CD4-positive, alpha-beta T cell (primary cell): ENCODE data around the gene ATP1A4. TPM values are rescaled to one million over a fixed set of nuclear protein-coding genes. Genes with fewer than 3 reads are reported as not detected.
"Not testable (repeated sequence)": the region's sequence is repeated elsewhere in the genome, so short reads cannot be mapped to it uniquely, and the experiment has no call there.

Experiments used
- ATAC-seq: fragments of 200-7000 bp; cut with Tn5 transposase; one replicate; pipeline ENCODE4 v1.10.0; 2022; ENCODE audit warnings: mild to moderate bottlenecking; ENCODE audit not compliant: poor library complexity
- CTCF ChIA-PET: fragments of 350-600 bp; sonication (Branson Sonifier 250); formaldehyde crosslinking; loops from one replicate; lab custom pipeline; 2021; ENCODE audit warnings: antibody characterized with exemption, inconsistent platforms; lab: Charles Lee
- POLR2A ChIA-PET: fragments of 350-600 bp; sonication (Branson Sonifier 250); formaldehyde crosslinking; loops from one replicate; lab custom pipeline; 2021; ENCODE audit warnings: antibody characterized with exemption, inconsistent platforms; lab: Charles Lee
- DNase-seq, 14 experiments: peaks; one replicate each; pipeline ENCODE4 v3.0.0-alpha.2; 2013 to 2020; ENCODE audit warnings: mixed read lengths in 2 of 14
- H3K27ac ChIP-seq, 2 donors: one replicate each; pipeline versions ENCODE4 v1.5.1 to v1.7.0; 2013; ENCODE audit warnings: low read length in 2 of 2, low read depth in 1 of 2, mild to moderate bottlenecking in 1 of 2
- H3K27me3 ChIP-seq, 2 experiments: 1 replicate in 1 of 2; 2 replicates in 1 of 2; pipeline versions ENCODE4 v1.6.1 to v1.7.0; 2013; ENCODE audit warnings: low read length in 2 of 2, control low read depth in 1 of 2, mild to moderate bottlenecking in 1 of 2, moderate library complexity in 1 of 2; ENCODE audit not compliant: insufficient read depth in 2 of 2, control insufficient read depth in 1 of 2
- H3K36me3 ChIP-seq: one replicate; pipeline ENCODE4 v1.6.1; 2013; ENCODE audit warnings: low read length, control low read depth; ENCODE audit not compliant: insufficient read depth
- H3K4me1 ChIP-seq: one replicate; pipeline ENCODE4 v1.6.1; 2013; ENCODE audit warnings: low read length, control low read depth; ENCODE audit not compliant: insufficient read depth
- H3K4me3 ChIP-seq: one replicate; pipeline ENCODE4 v1.5.1; 2013; ENCODE audit warnings: mild to moderate bottlenecking, low read length, moderate library complexity
- H3K9me3 ChIP-seq, 2 experiments: 1 replicate in 1 of 2; 2 replicates in 1 of 2; pipeline versions ENCODE4 v1.6.1 to v1.7.0; 2013; ENCODE audit warnings: low read length in 2 of 2, mild to moderate bottlenecking in 2 of 2, control low read depth in 1 of 2, moderate library complexity in 1 of 2; ENCODE audit not compliant: control insufficient read depth in 1 of 2, insufficient read depth in 1 of 2
- H3K27ac Mint-ChIP-seq: one replicate; pipeline ENCODE4 v1.8.0; 2020; ENCODE audit warnings: mixed read lengths
- H3K27me3 Mint-ChIP-seq: one replicate; pipeline ENCODE4 v1.8.0; 2021; ENCODE audit warnings: mixed read lengths
- H3K36me3 Mint-ChIP-seq: one replicate; pipeline ENCODE4 v1.8.0; 2021; ENCODE audit warnings: low read depth, mixed read lengths
- H3K4me1 Mint-ChIP-seq: one replicate; pipeline ENCODE4 v1.8.0; 2021; ENCODE audit warnings: low read depth, mixed read lengths
- H3K4me3 Mint-ChIP-seq: one replicate; pipeline ENCODE4 v1.8.0; 2020; ENCODE audit warnings: mild to moderate bottlenecking, mixed read lengths
- H3K9me3 Mint-ChIP-seq: one replicate; pipeline ENCODE4 v1.8.0; 2020; ENCODE audit warnings: mixed read lengths
- intact Hi-C, 2 experiments: fragments of 100-400 bp; cut with DNase I in 1 of 2; cut with micrococcal nuclease in 1 of 2; formaldehyde crosslinking; loops; one replicate each; pipeline versions ENCODE4 v1.15.1 to v1.9.0; 2023 to 2025; cut with DNase I, micrococcal nuclease
- total RNA-seq, 174 experiments: library from RNA in 2 of 174; stranded (reverse) in 2 of 174; gene quantifications; one replicate each; pipeline ENCODE4 v1.2.3 and lab custom pipeline; 2021 to 2026
- TF ChIP-seq, protein P1 (sequence below): fragments of 200-600 bp; IDR thresholded peaks from one replicate; pipeline ENCODE4 v1.8.0; 2022; ENCODE audit warnings: antibody characterized with exemption, mild to moderate bottlenecking

Gene ATP1A4
- total RNA-seq, 2 experiments from 2014 or later = 0.22 TPM; not detected in 1

DNA sequence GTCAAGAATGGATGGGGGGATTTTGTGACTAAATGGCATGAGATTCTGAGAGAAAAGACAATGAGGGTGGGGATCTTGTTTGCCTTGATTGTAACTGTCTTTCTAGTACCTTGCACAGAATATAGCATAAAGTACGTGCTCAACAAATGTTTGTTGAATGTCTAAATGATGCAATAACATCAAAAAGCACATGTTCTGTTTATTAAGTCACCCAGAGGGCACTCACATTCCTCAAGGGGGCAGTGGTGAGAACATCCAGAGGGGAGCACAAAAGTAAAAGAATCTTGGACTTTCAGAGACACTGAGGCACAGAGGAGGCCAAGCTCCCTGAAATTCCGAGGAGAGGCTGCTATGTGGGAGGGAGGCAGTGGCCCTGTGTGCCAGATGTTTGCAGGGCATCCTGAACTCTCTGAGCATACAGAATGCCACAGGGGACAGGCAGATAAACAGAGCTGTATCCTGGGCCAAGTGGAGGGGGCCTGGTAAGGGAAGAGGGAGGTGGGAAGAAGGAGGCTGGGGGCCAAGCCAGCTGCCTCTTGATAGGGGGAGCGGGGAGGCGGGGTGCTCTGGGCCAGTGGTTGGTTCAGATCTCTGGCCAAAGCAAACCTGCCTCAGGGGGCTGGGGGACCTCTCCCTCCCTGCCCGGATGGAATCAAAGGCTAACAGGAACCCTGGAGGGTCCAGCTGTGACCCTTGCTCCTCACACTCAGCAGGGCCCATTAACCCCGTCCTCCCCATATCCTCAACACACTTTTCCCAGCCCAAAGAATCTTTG lies 42.3 kb upstream of the ATP1A4 start:
- DNase-seq (peak in 6 of 14 experiments; percentile 24 to 68 (median 41)), ATAC-seq (peak; percentile 44)
- Mint-ChIP-seq H3K9me3 (no peaks in the 10 kb centered on the region), H3K27me3 (peaks cover 5% of the 10 kb centered on the region), H3K27ac (no peak overlapping the region), H3K36me3 (no peaks in the 10 kb centered on the region), H3K4me1 (no peaks in the 10 kb centered on the region), H3K4me3 (no peak overlapping the region)
- no peaks in the 10 kb centered on the region for H3K9me3 ChIP-seq
- no peak overlapping the region for H3K4me3 ChIP-seq
- ChIA-PET CTCF (interaction anchor here (1.4 to 2.0 kb wide), 2 partner anchors 23 to 143 kb away, joined by 5 to 8 read pairs; no protein-coding TSS in a partner anchor), POLR2A (no interaction called here)
- intact Hi-C loops = loop anchor here in 1 of 2 experiments (10.0 kb wide), 1 partner anchor 266 kb away; no protein-coding TSS in a partner anchor
- H3K27ac ChIP-seq = no peak overlapping the region
- TF ChIP-seq, protein P1, sequence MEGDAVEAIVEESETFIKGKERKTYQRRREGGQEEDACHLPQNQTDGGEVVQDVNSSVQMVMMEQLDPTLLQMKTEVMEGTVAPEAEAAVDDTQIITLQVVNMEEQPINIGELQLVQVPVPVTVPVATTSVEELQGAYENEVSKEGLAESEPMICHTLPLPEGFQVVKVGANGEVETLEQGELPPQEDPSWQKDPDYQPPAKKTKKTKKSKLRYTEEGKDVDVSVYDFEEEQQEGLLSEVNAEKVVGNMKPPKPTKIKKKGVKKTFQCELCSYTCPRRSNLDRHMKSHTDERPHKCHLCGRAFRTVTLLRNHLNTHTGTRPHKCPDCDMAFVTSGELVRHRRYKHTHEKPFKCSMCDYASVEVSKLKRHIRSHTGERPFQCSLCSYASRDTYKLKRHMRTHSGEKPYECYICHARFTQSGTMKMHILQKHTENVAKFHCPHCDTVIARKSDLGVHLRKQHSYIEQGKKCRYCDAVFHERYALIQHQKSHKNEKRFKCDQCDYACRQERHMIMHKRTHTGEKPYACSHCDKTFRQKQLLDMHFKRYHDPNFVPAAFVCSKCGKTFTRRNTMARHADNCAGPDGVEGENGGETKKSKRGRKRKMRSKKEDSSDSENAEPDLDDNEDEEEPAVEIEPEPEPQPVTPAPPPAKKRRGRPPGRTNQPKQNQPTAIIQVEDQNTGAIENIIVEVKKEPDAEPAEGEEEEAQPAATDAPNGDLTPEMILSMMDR = peak; percentile 27
- peaks cover 0 to 5% of the 10 kb centered on the region in 2 experiments for H3K27me3 ChIP-seq
- no peaks in the 10 kb centered on the region for H3K4me1 ChIP-seq
- H3K36me3 ChIP-seq = no peaks in the 10 kb centered on the region

DNA sequence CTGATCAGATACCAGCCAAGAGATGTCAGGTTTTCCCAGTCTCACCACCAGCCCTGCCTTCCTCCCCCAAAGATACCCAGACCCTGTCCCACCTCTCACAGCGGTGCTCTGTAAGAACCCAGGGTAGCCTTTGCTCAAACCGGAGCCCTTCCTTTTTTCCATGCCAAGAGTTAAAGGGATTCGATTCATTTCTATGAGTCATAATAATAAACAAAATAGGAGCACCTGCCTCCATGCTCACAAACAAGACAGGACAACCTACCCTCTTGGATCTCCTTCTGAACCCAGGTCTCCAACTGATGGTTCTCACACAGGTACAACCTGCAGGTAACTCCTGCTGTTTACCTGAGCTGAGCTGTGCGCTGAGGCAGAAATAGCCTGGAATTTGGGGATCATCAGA lies 41.7 kb upstream of the ATP1A4 start:
- Histone ChIP-seq H3K36me3 (no peaks in the 10 kb centered on the region), H3K27ac (no peak overlapping the region), H3K4me1 (no peaks in the 10 kb centered on the region), H3K9me3 (no peaks in the 10 kb centered on the region), H3K4me3 (no peak overlapping the region), H3K27me3 (peaks cover 0 to 5% of the 10 kb centered on the region in 2 experiments)
- Mint-ChIP-seq H3K4me3 (no peak overlapping the region), H3K27me3 (peaks cover 8% of the 10 kb centered on the region), H3K4me1 (no peaks in the 10 kb centered on the region), H3K36me3 (no peaks in the 10 kb centered on the region), H3K9me3 (no peaks in the 10 kb centered on the region), H3K27ac (no peak overlapping the region)
- DNase-seq (no peak), ATAC-seq (no peak)
- ChIA-PET POLR2A (no interaction called here), CTCF (interaction anchor here (1.4 to 2.0 kb wide), 2 partner anchors 24 to 142 kb away, joined by 5 to 8 read pairs; no protein-coding TSS in a partner anchor)
- TF ChIP-seq, protein P1 = no peak
- intact Hi-C loops = loop anchor here in 1 of 2 experiments (10.0 kb wide), 1 partner anchor 265 kb away; no protein-coding TSS in a partner anchor

GRCh38 chr1:160111462-160111861 lies 39.9 kb upstream of the ATP1A4 start:
- not testable (repeated sequence) for H3K4me3 Mint-ChIP-seq

More at GRCh38 chr1:160111462-160111861, 39.9 kb upstream of the ATP1A4 start:
- H3K9me3 Mint-ChIP-seq, H3K27ac ChIP-seq, intact Hi-C loops, H3K4me3 ChIP-seq, POLR2A ChIA-PET, H3K36me3 Mint-ChIP-seq, ATAC-seq, H3K27ac Mint-ChIP-seq, H3K4me1 ChIP-seq, DNase-seq, H3K36me3 ChIP-seq, H3K9me3 ChIP-seq, H3K4me1 Mint-ChIP-seq, CTCF ChIA-PET: not testable (repeated sequence)
- peaks cover 19% of the 10 kb centered on the region for H3K27me3 Mint-ChIP-seq
- H3K27me3 ChIP-seq = peaks cover 3 to 12% of the 10 kb centered on the region in 2 experiments
